K562 (cell line): ENCODE measurements around the gene ANO4. TPM values are rescaled to one million over a fixed set of nuclear protein-coding genes. Genes with fewer than 3 reads are reported as not detected.

Experiments used
- ADNP ChIP-seq: fragments of 200-800 bp; sonication (Bioruptor generic); IDR thresholded peaks from 2 replicates; pipeline ENCODE4 v1.6.1; 2016; ENCODE audit warnings: missing genetic modification characterization, missing compliant biosample characterization
- BACH1 ChIP-seq: fragments of 200-800 bp; sonication (Bioruptor generic); IDR thresholded peaks from 2 replicates; pipeline ENCODE4 v1.6.1; 2016; ENCODE audit warnings: missing genetic modification characterization, missing compliant biosample characterization
- CHCHD3 ChIP-seq: fragments of 250-450 bp; sonication (Bioruptor Pico); IDR thresholded peaks from 2 replicates; pipeline ENCODE4 v2.1.2; 2022; ENCODE audit warnings: mild to moderate bottlenecking
- MEIS2 ChIP-seq: fragments of 450-650 bp; IDR thresholded peaks from 2 replicates; pipeline ENCODE4 v1.6.1; 2014; ENCODE audit warnings: mild to moderate bottlenecking; ENCODE audit not compliant: partially characterized antibody
- SUPT5H ChIP-seq: fragments of 450-650 bp; IDR thresholded peaks from 2 replicates; pipeline ENCODE4 v1.6.1; 2016
- TAF15 ChIP-seq: fragments of 200-400 bp; formaldehyde crosslinking; IDR thresholded peaks from 2 replicates; pipeline ENCODE4 v1.6.1; 2017; ENCODE audit warnings: mild to moderate bottlenecking, low read depth, low read length, moderate library complexity
- ZBTB17 ChIP-seq: fragments of 450-650 bp; formaldehyde crosslinking; IDR thresholded peaks from 2 replicates; pipeline ENCODE4 v1.4.0; 2020; ENCODE audit warnings: mild to moderate bottlenecking
- polyA plus RNA-seq, 8 experiments: library from polyadenylated mRNA; depleted of rRNA in 4 of 8; stranded (reverse) in 5 of 8; unstranded in 3 of 8; fragments of >200 nt; fragmentation: Nextera tagmentation in 2 of 8; fragmentation: Illumina TruSeq in 1 of 8; extraction: Ambion mirVana in 2 of 8; extraction: Trizol in 1 of 8; gene quantifications; 2 replicates each; pipeline versions ENCODE4 v1.2.1 to v1.2.3, GENCODE V29; 2011 to 2014; ENCODE audit warnings: inconsistent platforms in 1 of 8, missing spikeins in 1 of 8
- total RNA-seq, 7 experiments: library from RNA; depleted of rRNA in 6 of 7; stranded (reverse); fragments of >200 nt in 6 of 7; fragmentation: Illumina TruSeq in 2 of 7; extraction: Trizol in 2 of 7; gene quantifications; 2 replicates each; pipeline versions ENCODE4 v1.2.1 to v1.2.3, GENCODE V29; 2011 to 2021; ENCODE audit warnings: low replicate concordance in 1 of 7
- TF ChIP-seq, protein P1 (sequence below): fragments of 250-450 bp; sonication (Bioruptor Pico); IDR thresholded peaks from 2 replicates; pipeline ENCODE4 v1.4.0; 2020; ENCODE audit warnings: mild to moderate bottlenecking, moderate library complexity, borderline replicate concordance
- TF ChIP-seq, protein P2 (sequence below), 2 experiments: fragments of 150-350 bp in 1 of 2; IDR thresholded peaks; 2 replicates each; pipeline ENCODE4 v1.6.1; 2012 to 2016; ENCODE audit warnings: low read depth in 2 of 2, low read length in 2 of 2, mild to moderate bottlenecking in 1 of 2, moderate library complexity in 1 of 2
- TF ChIP-seq, protein P3 (sequence below), 2 experiments: fragments of 450-650 bp; IDR thresholded peaks; 2 replicates each; pipeline ENCODE4 v1.6.1; 2016; ENCODE audit warnings: mild to moderate bottlenecking in 2 of 2, borderline replicate concordance in 1 of 2, low read depth in 1 of 2, moderate library complexity in 1 of 2
- TF ChIP-seq, protein P4 (sequence below): fragments of 450-650 bp; IDR thresholded peaks from 2 replicates; pipeline ENCODE4 v1.6.1; 2016; ENCODE audit warnings: mild to moderate bottlenecking

ANO4 gene
- total and polyA plus RNA-seq, 9 of the 15 experiments (the other 6 are each of a cell fraction or from before 2014, with no cell fraction given): not detected

DNA sequence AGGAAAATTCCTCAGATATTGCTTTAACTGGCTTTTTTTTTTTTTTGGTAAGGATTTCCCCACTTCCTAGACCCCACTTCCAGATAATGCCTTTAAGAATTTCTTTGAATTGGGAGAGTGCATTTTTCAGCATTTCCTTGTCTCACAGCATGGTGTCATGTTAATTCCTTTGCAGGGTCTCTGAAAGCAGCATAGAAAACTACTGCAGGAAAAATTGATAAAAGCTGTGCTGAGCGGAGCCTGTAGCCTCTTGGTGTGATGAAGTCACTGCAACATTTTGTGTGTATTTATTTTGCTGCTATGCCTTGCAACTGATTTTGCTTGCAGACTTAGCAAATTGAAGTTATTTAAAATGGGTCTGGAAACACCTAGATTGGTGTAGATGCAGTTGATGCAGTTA is 2.7 kb downstream of the ANO4 start (continued):
- TF ChIP-seq, protein P1, sequence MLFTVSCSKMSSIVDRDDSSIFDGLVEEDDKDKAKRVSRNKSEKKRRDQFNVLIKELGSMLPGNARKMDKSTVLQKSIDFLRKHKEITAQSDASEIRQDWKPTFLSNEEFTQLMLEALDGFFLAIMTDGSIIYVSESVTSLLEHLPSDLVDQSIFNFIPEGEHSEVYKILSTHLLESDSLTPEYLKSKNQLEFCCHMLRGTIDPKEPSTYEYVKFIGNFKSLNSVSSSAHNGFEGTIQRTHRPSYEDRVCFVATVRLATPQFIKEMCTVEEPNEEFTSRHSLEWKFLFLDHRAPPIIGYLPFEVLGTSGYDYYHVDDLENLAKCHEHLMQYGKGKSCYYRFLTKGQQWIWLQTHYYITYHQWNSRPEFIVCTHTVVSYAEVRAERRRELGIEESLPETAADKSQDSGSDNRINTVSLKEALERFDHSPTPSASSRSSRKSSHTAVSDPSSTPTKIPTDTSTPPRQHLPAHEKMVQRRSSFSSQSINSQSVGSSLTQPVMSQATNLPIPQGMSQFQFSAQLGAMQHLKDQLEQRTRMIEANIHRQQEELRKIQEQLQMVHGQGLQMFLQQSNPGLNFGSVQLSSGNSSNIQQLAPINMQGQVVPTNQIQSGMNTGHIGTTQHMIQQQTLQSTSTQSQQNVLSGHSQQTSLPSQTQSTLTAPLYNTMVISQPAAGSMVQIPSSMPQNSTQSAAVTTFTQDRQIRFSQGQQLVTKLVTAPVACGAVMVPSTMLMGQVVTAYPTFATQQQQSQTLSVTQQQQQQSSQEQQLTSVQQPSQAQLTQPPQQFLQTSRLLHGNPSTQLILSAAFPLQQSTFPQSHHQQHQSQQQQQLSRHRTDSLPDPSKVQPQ (CRISPR knock-in tag): no peak
- TF ChIP-seq CHCHD3 (CRISPR knock-in tag): no peak
- TF ChIP-seq, protein P2, sequence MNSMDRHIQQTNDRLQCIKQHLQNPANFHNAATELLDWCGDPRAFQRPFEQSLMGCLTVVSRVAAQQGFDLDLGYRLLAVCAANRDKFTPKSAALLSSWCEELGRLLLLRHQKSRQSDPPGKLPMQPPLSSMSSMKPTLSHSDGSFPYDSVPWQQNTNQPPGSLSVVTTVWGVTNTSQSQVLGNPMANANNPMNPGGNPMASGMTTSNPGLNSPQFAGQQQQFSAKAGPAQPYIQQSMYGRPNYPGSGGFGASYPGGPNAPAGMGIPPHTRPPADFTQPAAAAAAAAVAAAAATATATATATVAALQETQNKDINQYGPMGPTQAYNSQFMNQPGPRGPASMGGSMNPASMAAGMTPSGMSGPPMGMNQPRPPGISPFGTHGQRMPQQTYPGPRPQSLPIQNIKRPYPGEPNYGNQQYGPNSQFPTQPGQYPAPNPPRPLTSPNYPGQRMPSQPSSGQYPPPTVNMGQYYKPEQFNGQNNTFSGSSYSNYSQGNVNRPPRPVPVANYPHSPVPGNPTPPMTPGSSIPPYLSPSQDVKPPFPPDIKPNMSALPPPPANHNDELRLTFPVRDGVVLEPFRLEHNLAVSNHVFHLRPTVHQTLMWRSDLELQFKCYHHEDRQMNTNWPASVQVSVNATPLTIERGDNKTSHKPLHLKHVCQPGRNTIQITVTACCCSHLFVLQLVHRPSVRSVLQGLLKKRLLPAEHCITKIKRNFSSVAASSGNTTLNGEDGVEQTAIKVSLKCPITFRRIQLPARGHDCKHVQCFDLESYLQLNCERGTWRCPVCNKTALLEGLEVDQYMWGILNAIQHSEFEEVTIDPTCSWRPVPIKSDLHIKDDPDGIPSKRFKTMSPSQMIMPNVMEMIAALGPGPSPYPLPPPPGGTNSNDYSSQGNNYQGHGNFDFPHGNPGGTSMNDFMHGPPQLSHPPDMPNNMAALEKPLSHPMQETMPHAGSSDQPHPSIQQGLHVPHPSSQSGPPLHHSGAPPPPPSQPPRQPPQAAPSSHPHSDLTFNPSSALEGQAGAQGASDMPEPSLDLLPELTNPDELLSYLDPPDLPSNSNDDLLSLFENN (IDR thresholded peaks at IDR 0.05; ENCODE audit: low read depth in 2 of 2, low read length in 2 of 2): no peak
- TF ChIP-seq, protein P3, sequence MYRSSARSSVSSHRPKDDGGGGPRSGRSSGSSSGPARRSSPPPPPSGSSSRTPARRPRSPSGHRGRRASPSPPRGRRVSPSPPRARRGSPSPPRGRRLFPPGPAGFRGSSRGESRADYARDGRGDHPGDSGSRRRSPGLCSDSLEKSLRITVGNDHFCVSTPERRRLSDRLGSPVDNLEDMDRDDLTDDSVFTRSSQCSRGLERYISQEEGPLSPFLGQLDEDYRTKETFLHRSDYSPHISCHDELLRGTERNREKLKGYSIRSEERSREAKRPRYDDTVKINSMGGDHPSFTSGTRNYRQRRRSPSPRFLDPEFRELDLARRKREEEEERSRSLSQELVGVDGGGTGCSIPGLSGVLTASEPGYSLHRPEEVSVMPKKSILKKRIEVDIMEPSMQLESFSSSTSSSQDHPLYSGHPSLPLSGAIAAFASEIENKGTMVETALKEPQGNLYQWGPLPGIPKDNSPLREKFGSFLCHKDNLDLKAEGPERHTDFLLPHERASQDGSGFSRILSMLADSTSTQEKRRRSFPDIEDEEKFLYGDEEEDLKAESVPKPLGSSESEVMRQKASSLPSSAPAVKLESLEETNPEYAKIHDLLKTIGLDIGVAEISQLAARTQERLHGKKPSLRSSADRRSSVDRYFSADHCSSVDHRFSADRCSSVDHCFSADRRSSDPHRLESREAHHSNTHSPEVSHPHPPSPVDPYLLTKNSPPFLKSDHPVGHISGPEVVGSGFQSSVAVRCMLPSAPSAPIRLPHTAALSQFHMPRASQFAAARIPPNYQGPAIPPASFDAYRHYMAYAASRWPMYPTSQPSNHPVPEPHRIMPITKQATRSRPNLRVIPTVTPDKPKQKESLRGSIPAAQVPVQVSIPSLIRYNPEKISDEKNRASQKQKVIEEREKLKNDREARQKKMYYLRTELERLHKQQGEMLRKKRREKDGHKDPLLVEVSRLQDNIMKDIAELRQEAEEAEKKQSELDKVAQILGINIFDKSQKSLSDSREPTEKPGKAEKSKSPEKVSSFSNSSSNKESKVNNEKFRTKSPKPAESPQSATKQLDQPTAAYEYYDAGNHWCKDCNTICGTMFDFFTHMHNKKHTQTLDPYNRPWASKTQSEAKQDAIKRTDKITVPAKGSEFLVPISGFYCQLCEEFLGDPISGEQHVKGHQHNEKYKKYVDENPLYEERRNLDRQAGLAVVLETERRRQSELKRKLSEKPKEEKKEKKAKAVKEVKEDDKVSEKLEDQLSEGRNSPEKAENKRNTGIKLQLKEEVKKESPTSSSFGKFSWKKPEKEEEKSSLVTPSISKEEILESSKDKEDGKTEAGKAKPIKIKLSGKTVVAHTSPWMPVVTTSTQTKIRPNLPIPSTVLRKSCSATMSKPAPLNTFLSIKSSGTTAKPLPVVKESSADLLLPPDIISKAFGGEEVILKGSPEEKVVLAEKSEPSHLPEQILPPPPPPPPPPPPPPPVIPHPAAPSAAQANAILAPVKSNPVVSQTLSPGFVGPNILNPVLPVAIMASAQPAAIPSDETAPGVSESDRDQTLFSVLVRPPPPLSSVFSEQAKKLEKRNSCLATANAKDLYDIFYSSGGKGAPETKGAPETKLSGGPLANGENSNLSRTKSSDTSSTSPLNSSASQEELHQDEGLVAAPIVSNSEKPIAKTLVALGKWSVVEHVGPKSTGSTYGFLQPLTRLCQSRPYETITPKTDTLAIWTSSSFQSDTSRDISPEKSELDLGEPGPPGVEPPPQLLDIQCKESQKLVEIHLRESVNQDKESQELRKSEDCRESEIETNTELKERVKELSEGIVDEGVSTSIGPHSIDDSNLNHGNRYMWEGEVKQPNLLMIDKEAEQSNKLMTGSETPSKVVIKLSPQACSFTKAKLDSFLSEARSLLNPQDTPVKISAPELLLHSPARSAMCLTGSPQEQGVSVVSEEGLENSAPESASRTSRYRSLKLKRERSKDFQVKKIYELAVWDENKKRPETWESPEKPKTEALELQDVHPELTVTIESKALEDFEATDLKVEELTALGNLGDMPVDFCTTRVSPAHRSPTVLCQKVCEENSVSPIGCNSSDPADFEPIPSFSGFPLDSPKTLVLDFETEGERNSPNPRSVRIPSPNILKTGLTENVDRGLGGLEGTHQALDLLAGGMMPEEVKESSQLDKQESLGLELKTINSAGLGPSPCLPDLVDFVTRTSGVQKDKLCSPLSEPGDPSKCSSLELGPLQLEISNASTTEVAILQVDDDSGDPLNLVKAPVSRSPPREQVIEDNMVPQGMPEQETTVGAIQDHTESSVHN (IDR thresholded peaks at IDR 0.05; ENCODE audit: borderline replicate concordance in 1 of 2, low read depth in 1 of 2): no peak
- no peak for TF ChIP-seq SUPT5H
- TF ChIP-seq BACH1: no peak
- no peak for TF ChIP-seq TAF15
- no peak for TF ChIP-seq ADNP (tag)
- TF ChIP-seq, protein P4, sequence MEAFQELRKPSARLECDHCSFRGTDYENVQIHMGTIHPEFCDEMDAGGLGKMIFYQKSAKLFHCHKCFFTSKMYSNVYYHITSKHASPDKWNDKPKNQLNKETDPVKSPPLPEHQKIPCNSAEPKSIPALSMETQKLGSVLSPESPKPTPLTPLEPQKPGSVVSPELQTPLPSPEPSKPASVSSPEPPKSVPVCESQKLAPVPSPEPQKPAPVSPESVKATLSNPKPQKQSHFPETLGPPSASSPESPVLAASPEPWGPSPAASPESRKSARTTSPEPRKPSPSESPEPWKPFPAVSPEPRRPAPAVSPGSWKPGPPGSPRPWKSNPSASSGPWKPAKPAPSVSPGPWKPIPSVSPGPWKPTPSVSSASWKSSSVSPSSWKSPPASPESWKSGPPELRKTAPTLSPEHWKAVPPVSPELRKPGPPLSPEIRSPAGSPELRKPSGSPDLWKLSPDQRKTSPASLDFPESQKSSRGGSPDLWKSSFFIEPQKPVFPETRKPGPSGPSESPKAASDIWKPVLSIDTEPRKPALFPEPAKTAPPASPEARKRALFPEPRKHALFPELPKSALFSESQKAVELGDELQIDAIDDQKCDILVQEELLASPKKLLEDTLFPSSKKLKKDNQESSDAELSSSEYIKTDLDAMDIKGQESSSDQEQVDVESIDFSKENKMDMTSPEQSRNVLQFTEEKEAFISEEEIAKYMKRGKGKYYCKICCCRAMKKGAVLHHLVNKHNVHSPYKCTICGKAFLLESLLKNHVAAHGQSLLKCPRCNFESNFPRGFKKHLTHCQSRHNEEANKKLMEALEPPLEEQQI: no peak
- TF ChIP-seq ZBTB17 (CRISPR knock-in tag): no peak
- no peak for TF ChIP-seq MEIS2
